Activated CD4-positive, alpha-beta T cell treated with anti-CD3 and anti-CD28 coated beads, Interleukin-2, amount 50 U/mL, for 24 hours (primary cell): ENCODE measurements around the gene ITSN1.
"Not testable (repeated sequence)": the region's sequence is repeated elsewhere in the genome, so short reads cannot be mapped to it uniquely, and the experiment has no call there.

Experiments
- DNase-seq, 2 donors: peaks; one replicate each; pipeline ENCODE4 v3.0.0-alpha.2; 2020; ENCODE audit warnings: low read depth in 1 of 2, low spot score in 1 of 2

The ITSN1 gene

DNA sequence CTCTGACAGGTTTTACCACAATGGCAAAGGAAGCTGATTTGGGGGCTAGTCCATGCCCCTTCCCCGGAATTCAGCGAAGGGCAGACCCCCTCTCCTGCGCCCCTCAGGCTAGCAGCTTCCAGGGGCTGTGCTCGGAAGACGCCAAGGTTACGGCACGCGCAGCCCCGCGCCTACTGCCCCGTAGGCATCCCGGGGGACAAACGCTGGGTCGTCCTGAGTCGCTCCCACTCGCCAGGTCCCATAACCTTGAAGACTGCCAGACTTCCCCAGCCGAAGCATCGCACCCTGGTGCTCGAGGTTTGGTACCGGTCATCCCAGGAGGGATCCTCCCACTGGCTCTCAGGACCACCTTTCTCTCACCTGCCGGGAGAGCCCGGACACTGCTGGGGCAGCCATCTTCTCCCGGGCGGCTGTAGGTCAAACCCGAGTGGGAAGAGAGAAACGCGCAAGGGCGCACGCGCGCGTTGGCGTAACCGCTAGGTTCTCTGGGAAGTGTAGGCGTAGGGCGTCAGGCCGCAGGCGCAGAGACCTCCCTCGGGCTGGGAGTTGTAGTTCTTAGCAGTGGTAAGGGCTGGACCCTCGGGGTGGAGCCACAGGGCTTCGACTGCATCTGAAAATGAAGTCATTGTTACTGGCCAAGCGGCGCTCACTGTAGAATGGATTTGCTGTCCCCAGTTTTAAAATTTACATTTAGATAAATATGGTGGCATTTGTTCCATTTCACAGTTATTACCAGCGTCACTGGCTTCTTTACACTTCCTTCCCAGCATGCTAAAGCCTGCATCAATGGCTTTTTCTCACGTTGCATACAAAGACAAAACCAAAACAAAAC is 273.3 kb downstream of the ITSN1 start, which contains the start of gene ATP5PO:
ATP5PO (minus strand) TSS at position 437 of the 832 bp plus-strand sequence; CDS start at position 396, 41 bp downstream.
- peak; percentile 87 to 97 for DNase-seq

DNA sequence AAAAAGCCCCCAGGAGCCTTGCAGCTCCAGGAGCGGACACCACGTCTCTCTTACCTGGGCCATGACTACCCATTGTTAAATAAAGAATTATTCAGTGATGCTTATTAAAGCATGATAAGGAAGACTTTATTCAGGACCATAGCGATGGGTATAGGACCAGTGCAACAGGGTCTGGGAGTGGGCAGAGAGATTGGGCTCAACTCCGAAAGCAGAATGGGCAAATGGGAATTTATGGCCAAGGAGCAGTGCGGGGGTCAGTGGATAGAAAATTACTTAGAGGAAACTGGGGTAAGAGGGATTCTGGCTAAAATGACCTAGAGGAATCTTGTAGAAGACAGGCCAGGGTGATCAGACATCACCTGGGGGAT is 273.9 kb downstream of the ITSN1 start:
- no peak for DNase-seq

DNA sequence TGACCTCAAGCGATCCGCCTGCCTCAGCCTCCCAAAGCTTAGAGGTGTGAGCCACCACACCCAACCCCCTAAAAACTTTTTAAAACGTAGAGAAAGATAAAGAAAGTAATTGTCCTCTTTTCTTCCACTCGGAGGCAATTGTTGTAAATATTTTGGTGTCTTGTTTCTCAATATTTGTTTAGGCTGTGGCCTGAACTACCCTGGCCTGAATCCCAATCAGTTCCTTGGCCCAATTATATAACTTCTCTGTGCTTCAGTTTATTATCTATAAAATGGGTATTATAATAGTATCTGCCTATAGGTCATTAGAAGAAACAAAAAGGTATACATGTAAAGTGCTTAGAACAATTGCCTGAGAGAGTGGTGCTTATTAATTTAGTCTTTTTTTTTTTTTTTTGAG is 275.1 kb downstream of the ITSN1 start:
- DNase-seq = no peak

DNA sequence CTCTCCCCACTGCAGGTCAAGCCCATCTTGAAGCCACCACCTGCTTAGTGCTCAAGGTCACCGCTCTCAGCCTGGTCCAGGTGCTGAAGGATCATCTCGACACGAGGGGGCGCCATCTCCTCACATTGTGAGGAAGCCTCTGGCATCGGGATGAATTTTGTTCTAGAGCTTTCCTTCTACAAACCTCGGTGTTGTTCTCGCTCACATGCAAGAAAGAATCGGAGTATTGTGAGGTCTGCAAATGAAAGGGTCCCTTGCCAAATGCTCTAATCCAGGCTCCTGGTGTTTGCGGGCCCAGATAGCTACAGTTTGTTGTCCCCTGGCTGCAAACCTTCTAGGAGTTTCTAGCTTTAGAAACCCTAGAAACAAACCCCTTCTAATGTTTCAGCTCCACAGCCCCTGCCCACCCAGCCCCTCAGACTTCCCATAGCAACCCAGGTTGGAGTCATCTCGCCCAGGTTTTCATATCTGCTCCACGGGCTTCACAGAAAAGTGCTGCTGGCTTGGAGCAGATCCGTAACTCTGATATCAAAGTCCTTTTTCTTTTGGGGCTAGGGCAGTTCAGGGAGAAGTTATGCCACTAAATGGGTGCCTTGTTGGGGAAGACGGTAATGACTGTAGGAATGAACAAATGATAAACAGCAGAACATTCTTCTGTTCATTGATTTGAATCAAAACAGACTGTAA is 281.9 kb downstream of the ITSN1 start:
- peak; percentile 84 to 87 for DNase-seq

DNA sequence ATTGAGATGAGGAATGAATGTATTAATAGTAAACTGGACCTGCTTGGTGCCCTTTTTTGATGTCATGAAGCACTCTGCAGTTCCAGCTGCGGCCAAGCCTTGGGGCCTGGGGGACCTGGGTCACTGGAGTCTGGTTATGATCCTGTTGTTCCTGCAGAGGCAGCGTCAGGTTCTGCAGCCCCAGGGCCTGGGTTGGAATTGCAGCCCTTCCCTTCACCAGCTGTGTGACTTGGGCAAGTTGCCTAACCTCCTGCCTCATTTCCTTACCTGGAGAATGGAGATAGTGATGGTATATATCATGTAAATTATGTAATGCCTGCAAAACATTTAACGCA is 282.4 kb downstream of the ITSN1 start:
- DNase-seq = no peak

DNA sequence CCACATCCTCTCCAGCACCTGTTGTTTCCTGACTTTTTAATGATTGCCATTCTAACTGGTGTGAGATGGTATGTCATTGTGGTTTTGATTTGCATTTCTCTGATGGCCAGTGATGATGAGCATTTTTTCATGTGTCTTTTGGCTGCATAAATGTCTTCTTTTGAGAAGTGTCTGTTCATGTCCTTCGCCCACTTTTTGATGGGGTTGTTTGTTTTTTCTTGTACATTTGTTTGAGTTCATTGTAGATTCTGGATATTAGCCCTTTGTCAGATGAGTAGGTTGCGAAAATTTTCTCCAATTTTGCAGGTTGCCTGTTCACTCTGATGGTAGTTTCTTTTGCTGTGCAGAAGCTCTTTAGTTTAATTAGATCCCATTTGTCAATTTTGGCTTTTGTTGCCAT is 283.9 kb downstream of the ITSN1 start:
- not testable (repeated sequence) for DNase-seq

DNA sequence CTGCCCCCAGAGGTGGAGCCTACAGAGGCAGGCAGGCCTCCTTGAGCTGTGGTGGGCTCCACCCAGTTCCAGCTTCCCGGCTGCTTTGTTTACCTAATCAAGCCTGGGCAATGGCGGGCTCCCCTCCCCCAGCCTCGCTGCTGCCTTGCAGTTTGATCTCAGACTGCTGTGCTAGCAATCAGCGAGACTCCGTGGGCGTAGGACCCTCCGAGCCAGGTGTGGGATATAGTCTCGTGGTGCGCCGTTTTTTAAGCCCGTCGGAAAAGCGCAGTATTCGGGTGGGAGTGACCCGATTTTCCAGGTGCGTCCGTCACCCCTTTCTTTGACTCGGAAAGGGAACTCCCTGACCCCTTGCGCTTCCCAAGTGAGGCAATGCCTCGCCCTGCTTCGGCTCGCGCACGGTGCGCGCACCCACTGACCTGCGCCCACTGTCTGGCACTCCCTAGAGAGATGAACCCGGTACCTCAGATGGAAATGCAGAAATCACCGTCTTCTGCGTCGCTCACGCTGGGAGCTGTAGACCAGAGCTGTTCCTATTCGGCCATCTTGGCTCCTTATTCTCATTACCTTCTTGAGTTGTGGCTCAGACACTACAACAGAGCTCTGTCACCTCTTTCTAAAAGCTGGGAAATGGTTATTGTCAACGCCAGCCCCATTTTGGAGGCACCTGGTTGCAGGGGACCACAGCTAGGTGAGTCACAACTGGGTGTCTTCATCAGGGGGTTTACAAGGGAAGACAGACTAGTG is 288.9 kb downstream of the ITSN1 start:
- peak in 1 of 2 donors; percentile 64 for DNase-seq

DNA sequence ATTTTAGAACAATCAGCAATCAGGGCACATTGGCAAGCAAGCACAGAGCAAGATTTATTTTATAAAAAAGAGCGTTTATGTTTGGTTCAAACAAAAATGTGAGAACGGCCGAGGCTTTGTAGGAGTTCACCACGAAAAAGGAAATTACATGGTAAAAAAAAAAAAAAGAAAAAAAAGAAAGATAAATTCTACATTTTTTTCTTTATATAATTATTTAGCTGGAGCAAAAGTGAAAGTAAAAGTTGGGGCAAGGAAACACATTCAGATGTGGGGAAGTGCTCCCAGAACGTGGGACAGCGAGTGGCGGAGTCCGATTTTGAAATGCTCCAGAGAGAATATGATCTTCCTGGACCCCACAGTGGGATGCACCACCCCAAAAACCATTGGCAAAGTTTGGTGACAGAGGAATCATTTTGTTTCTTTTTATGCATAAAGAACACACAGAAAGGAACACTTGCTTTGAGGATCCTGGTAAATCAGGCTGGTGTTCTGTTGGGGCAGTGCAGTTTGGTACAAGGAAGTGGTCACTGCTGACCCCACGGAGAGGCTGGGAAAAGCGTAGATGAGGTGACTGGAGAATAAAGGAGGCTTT is 289.6 kb downstream of the ITSN1 start:
- DNase-seq = no peak

DNA sequence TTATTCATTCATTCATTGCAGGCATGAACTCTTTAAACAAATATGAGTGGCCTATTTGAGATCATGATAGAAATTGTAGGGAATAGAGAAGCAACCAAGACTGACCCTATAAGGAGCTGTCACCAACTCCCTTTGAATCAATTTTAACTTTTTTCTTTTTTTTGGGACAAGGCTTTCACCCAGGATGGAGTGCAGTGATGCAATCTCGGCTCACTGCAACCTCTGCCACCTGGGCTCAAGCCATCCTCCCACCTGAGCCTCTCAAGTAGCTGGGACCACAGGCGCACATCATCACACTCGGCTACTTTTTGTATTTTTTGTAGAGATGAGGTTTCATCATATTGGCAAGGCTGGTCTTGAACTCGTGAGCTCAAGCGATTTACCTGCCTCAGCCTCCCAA is 290.4 kb downstream of the ITSN1 start:
- DNase-seq = no peak

DNA sequence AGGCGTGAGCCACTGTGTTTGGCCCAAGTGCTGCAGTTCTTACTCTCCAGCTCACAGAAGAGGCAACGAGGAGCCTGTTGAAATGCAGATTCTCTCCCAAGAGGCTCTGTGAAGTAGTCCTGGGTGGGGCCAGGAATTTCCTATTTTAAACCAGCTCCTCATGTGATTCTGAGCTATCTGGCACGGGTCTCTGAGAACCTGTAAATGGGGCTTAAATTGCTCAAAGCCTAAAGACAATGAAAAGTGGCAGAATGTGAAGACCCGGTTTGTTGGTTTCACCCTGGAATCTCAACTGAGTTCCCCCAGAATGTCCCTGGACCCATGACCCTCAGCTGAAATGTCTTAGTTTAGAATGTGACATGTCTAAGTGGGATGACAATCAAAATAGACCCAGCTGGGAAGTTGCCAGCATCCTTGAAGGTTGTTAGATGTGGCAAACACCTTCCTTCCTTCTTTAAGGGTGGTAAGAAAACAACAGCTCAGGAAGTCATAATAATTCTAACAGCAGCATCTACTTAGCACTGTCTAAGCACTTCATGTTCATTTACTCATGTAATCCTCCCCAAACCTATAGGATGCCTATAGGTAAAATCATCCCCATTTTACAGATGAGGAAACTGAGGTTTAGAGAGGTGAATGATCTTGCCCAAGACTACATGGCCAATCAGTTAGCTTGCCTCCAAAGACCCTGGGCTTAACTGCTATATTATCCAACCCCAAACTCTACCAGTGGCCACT is 294.2 kb downstream of the ITSN1 start:
- DNase-seq = no peak

DNA sequence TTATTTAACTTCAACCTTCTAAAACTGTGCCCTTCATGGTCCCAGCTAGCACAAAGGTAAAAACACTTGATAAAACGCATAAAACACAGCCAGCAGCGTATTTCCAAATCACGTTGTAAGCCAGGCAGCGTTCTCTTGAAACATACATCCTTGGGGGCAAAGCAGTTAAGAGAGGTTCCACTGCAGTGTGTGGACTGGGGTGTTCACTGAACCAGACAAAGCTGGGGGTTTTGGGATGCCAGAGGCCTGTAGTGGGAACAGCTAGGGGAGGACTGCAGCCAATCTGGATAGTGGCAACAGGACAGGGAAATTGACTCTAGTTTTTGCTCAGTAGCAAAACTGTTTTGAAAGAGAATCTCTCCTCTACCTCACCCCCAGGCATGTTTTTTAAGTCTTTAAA is 294.8 kb downstream of the ITSN1 start:
- no peak for DNase-seq

DNA sequence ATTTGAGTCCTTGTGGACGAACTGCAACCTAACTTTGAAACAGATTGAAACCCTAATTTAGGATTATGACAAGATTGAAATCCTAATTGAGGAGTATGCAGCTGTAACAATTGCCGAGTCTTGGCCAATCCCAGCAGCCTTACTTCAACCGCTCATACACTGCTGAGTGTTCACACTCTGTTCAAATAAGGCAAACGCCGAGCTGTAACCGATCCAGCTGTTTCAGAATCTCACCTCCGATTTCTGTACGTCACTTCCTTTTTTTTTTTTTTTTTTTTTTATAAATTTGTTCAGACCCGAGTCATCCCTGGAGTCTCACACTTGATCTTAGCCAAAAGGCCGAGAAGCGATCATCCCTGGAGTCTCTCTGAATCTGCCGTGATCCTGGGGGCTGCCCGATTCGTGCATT is 295.6 kb downstream of the ITSN1 start:
- no peak for DNase-seq

DNA sequence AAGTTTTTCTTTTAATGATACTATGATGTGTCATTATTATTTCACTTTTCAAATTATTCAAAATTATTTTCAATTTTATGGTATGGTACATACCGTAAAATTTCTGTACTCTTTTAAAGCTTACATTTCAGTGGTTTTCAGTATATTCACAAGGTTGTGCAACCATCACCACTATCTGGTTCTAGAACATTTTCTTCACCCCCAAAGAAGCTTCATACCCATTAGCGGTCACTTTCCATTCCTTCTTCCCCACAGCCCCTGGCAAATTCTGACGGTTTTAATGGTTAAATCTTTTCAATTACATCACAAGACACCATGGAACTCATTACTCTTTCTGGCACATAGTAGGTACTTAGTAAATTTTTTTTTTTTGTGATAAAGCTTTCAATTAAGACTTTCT is 296.1 kb downstream of the ITSN1 start:
- no peak for DNase-seq

DNA sequence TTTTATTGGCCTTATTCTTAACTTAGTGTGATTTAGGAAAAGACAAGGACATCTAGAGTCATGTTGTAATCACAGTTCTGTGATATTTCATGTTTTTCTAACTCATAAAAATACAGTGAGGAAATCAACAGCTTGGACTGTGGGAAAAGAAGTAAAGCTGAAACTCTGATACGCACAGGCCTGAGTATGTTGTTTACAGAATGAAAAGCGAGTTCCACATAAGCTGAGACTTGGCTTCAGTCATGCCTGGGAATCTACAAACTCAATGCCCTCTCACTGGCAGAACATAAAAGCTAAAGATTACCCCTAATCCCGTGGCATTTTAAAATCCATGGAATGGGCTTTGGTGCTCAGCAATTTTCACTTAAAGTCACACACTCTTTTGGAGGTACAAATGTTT is 296.9 kb downstream of the ITSN1 start:
- no peak for DNase-seq

DNA sequence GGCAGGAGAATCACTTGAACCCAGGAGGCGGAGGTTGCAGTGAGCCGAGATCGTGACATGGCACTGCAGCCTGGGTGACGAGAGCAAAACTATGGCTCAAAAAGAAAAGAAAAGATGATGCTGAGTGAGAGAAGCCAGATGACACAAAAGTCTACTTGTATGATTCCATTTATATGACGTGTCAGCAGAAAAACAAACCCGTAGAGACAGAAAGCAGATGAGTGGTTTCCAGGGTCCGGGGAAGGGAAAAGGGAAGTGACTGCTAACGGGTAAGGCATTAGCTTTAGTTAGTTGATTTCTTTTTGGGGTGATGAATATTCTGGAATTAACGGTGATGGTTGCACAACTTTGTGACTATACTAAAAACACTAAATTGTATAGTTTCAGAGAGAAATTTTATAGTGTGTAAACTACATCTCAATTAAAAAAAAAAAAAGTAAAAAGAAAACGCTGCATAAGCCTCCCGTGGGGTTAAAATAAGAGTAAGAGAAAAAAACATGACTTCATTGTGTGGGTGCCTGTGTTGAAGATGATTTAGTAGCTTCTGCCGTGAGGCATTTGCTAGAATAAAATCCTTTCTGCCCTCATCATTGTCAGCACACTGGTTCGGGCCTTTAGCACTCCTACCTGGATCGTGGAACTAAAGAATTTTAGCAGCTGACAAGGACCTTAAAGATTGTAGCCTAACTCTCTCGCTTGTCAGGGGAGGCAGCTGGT is 298.0 kb downstream of the ITSN1 start:
- no peak for DNase-seq

DNA sequence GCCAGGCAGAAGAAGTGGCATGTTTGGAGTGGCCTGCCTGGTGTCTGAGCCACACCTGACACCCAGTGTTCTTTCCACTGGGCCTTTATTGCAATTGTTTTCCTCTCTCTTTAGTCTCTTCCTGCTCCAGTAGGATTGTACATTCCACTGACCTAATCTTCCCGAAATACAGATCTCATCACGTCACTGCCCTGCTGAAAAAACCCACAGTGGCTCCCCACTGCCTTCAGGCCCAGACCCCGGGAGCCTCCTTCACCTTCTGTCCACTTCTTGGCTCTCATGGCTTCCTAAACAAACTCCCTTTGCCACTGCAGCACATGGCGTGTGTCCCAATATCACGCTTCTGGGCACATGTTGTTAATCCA is 298.6 kb downstream of the ITSN1 start:
- no peak for DNase-seq

DNA sequence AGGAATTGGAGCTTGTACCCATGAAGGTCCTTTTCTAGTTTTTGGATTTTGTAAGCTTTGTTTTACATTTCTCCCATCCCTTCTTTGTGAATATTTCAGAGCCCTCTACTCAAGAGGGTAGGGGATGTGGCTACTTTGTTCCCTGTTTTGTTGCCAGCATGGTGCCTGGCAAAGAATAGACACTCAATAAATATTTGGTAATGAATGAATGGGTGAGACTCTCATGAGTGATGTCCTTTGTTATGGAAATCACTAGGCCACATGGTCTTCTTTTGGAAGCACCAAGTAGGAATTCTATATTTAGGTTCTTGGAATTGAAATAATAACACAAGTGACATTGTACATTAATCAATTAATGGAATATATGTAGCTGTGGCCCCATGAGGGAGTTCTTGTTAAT is 300.1 kb downstream of the ITSN1 start:
- DNase-seq = no peak

DNA sequence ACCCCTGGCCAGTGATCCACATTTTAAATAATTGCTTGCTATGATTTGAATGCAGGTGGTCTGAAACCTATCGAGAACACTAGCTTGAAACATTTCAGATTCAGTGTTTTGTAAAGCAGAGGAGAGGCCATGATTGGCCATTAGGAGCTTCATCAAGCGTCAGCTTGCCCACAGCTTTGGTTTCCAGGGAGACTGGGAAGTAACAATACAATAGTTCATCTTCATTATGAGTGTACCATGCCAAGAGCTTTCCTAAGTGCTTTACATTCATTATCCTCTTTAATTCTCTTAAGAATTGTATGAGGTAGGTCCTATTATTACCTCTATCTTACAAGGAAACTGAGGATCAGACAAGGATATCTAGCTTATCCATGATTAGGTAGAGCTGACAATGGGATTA is 301.0 kb downstream of the ITSN1 start:
- no peak for DNase-seq

DNA sequence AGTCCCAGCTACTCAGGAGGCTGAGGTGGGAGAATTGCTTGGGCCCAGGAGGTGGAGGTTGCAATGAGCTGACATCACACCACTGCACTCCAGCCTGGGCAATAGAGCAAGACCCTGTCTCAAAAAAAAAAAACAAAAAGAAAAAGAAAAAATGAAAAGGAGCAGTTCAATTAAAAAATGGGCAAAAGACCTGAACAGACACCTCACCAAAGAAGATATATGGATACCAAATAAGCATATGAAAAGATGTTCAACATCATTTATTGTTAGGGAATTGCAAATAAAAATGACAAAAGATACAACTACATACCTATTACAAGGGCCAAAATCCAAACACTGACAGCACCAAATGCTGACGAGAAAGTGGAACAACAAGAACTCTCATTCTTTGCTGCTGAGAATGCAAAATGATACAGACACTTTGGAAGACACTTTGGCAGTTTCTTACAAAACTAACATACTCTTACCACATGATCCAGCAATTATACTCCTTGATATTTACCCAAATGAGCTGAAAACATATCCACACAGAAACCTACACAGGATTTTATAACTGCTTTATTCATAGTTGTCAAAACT is 302.0 kb downstream of the ITSN1 start:
- no peak for DNase-seq

DNA sequence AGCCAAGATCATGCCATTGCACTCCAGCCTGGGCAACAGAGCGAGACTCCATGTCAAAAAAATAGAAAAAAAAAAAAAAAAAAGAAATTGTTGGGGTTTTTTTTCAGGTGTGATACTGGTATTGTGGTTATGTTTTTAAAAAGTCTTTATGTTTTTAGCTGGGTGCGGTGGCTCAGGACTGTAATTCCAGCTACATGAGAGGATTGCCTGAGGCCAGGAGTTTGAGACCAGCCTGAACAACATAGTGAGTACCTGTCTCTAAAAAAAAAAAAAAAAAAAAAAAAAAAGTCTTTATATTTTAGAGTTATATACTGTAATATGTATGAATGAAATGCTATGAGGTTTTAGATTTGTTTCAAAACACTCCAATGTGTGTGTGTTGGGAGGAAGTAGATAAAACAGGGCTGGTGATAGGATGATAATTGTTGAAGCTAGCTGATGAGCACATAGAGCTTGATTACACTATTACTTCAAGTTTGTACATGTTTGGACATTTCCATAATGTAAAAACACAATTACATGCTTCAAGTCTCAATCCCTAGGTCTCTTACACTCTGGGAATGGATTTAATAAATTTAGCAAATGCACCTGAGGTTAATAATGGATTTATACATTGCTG is 303.5 kb downstream of the ITSN1 start:
- no peak for DNase-seq
